PC-9 (cell line): Measurements from ENCODE around the gene CRADD. TPM values are rescaled to one million over a fixed set of nuclear protein-coding genes. Genes with fewer than 3 reads are reported as not detected.

Source experiments
- BruUV-seq: library from RNA; stranded (reverse); fragments of 400-500 nt; replicated peaks from 2 replicates; lab custom pipeline; 2021; lab: Mats Ljungman, UMichigan
- CTCF ChIA-PET: fragments of 300-600 bp; sonication (Branson Sonifier 250); formaldehyde crosslinking; loops from one replicate; lab custom pipeline; 2022; ENCODE audit warnings: antibody characterized with exemption; lab: Charles Lee
- POLR2A ChIA-PET: fragments of 300-600 bp; sonication (Branson Sonifier 250); formaldehyde crosslinking; loops from one replicate; lab custom pipeline; 2022; ENCODE audit warnings: antibody characterized with exemption; ENCODE audit not compliant: unreplicated experiment; lab: Charles Lee
- DNase-seq, 2 experiments: peaks; one replicate each; pipeline versions ENCODE4 v3.0.0 to v3.0.0-alpha.2; 2015 to 2022; ENCODE audit warnings: mixed read lengths in 1 of 2
- H2AFZ ChIP-seq: fragments of 200-600 bp; sonication (generic); 2 replicates; pipeline ENCODE4 v1.8.1; 2017; ENCODE audit warnings: antibody characterized with exemption
- H3F3A ChIP-seq: fragments of 200-600 bp; sonication (generic); 2 replicates; pipeline ENCODE4 v1.8.1; 2017; ENCODE audit warnings: antibody characterized with exemption, mild to moderate bottlenecking, low read depth; ENCODE audit not compliant: insufficient read depth
- H3K27ac ChIP-seq: fragments of 200-600 bp; sonication (generic); 2 replicates; pipeline ENCODE4 v1.6.1; 2016; ENCODE audit warnings: mixed run types
- H3K27me3 ChIP-seq: fragments of 200-600 bp; sonication (generic); 2 replicates; pipeline ENCODE4 v1.6.1; 2016; ENCODE audit warnings: low read depth, mixed run types; ENCODE audit not compliant: insufficient read depth
- H3K36me3 ChIP-seq: fragments of 200-600 bp; sonication (generic); 2 replicates; pipeline ENCODE4 v1.6.1; 2016; ENCODE audit warnings: low read depth, mixed run types
- H3K4me1 ChIP-seq: fragments of 200-600 bp; sonication (generic); replicated peaks from 2 replicates; pipeline ENCODE4 v1.6.1; 2016; ENCODE audit warnings: mixed run types; ENCODE audit not compliant: insufficient read depth
- H3K4me2 ChIP-seq: fragments of 200-600 bp; sonication (generic); 2 replicates; pipeline ENCODE4 v1.6.1; 2017; ENCODE audit warnings: mixed run types
- H3K4me3 ChIP-seq: fragments of 200-600 bp; sonication (generic); 2 replicates; pipeline ENCODE4 v1.6.1; 2016; ENCODE audit warnings: mixed run types
- H3K79me2 ChIP-seq: fragments of 200-600 bp; sonication (generic); 2 replicates; pipeline ENCODE4 v1.6.1; 2017; ENCODE audit warnings: low read depth, mixed run types
- H3K9me2 ChIP-seq: fragments of 200-600 bp; sonication (generic); 2 replicates; pipeline ENCODE4 v1.8.1; 2017; ENCODE audit warnings: mild to moderate bottlenecking; ENCODE audit not compliant: insufficient read depth
- H3K9me3 ChIP-seq: fragments of 200-600 bp; sonication (generic); 2 replicates; pipeline ENCODE4 v1.8.1; 2016; ENCODE audit warnings: low read depth; ENCODE audit not compliant: insufficient read depth
- H4K20me1 ChIP-seq: fragments of 200-600 bp; sonication (generic); 2 replicates; pipeline ENCODE4 v1.8.1; 2017; ENCODE audit not compliant: insufficient read depth
- EZH2 ChIP-seq: fragments of 200-600 bp; sonication (generic); IDR thresholded peaks from 2 replicates; pipeline ENCODE4 v1.8.0; 2017; ENCODE audit warnings: antibody characterized with exemption, low read depth
- intact Hi-C: fragments of 100-400 bp; cut with micrococcal nuclease; formaldehyde crosslinking; loops from one replicate; pipeline ENCODE4 v1.10.0; 2022; ENCODE audit not compliant: unreplicated experiment
- total RNA-seq: library from RNA; stranded (reverse); gene quantifications from 2 replicates; pipeline ENCODE4 v1.2.3, GENCODE V29; 2021
- TF ChIP-seq, protein P1 (sequence below): fragments of 200-600 bp; sonication (generic); conservative IDR thresholded peaks from 2 replicates; pipeline ENCODE4 v1.6.1; 2017; ENCODE audit warnings: mixed run types, antibody characterized with exemption, mild to moderate bottlenecking, moderate library complexity

Gene CRADD
- total RNA-seq, 1 experiment from 2014 or later = 7.6 TPM

DNA sequence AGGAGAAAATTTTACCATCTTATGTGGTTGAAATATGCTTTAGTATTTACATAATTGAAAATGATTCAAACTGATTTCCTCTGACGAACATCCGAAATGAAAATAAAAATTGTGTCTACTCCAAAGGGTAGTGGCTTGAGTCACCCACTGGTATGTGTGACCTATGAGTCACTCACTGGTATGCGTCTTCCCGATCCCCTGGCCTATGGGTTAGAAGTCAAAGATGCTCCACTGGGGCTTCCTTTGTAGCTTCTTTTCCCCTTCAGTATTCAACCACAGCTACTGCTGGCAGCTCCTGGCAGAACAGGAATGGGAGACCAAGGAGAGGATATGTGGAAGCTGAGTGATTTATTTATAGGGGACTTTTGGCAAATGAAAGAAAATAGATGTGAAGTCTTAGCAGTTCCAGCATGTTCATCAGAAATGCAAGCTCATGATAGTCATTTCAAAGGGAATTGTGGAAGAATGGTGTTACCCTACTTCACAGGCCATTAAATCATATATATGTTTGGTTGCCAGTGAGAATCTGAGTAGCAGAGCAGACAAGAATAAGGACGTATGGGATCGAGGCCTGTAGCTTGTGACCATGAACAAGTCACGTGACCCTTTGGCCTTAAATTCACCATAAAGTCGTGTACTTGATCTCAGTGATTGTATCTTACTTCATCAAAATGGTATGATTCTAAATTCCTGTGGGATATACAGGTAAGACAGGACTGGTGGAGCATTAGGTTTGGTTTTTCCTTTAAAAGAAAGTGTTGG, 108.3 kb downstream of the CRADD start:
- no TSS peak for BruUV-seq
- peak; percentile 73 to 96 for DNase-seq
- ChIA-PET POLR2A (interaction anchor here (0.5 to 0.6 kb wide), 2 partner anchors 23 to 1414 kb away, joined by 3 to 4 read pairs; no protein-coding TSS in a partner anchor), CTCF (interaction anchor here (0.6 kb wide), 1 partner anchor 213 kb away, joined by 3 read pairs; the partner anchor contains the start of gene SOCS2)
- Histone ChIP-seq H3K4me2 (peak overlapping the region; percentile 73), H3K9me3 (0 out of 2 replicates have a peak, but pooled peaks cover 7% of the 10 kb centered on the region), H3K4me3 (peak overlapping the region; percentile 40; the same call in 1 of the 2 replicates), H3K27me3 (no peaks in the 10 kb centered on the region), H3K9me2 (no peaks in the 10 kb centered on the region), H3K4me1 (peaks cover 58% of the 10 kb centered on the region), H4K20me1 (no peaks in the 10 kb centered on the region), H3F3A (peaks cover 34% of the 10 kb centered on the region), H3K36me3 (no peaks in the 10 kb centered on the region), H2AFZ (peak overlapping the region; percentile 15; the same call in 1 of the 2 replicates), H3K79me2 (no peaks in the 10 kb centered on the region), H3K27ac (peak overlapping the region; percentile 93)
- TF ChIP-seq EZH2 = no peak
- TF ChIP-seq, protein P1, sequence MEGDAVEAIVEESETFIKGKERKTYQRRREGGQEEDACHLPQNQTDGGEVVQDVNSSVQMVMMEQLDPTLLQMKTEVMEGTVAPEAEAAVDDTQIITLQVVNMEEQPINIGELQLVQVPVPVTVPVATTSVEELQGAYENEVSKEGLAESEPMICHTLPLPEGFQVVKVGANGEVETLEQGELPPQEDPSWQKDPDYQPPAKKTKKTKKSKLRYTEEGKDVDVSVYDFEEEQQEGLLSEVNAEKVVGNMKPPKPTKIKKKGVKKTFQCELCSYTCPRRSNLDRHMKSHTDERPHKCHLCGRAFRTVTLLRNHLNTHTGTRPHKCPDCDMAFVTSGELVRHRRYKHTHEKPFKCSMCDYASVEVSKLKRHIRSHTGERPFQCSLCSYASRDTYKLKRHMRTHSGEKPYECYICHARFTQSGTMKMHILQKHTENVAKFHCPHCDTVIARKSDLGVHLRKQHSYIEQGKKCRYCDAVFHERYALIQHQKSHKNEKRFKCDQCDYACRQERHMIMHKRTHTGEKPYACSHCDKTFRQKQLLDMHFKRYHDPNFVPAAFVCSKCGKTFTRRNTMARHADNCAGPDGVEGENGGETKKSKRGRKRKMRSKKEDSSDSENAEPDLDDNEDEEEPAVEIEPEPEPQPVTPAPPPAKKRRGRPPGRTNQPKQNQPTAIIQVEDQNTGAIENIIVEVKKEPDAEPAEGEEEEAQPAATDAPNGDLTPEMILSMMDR = no peak
- intact Hi-C loops = loop anchor here (1.0 to 5.0 kb wide), 3 partner anchors 102 to 314 kb away; no protein-coding TSS in a partner anchor

DNA sequence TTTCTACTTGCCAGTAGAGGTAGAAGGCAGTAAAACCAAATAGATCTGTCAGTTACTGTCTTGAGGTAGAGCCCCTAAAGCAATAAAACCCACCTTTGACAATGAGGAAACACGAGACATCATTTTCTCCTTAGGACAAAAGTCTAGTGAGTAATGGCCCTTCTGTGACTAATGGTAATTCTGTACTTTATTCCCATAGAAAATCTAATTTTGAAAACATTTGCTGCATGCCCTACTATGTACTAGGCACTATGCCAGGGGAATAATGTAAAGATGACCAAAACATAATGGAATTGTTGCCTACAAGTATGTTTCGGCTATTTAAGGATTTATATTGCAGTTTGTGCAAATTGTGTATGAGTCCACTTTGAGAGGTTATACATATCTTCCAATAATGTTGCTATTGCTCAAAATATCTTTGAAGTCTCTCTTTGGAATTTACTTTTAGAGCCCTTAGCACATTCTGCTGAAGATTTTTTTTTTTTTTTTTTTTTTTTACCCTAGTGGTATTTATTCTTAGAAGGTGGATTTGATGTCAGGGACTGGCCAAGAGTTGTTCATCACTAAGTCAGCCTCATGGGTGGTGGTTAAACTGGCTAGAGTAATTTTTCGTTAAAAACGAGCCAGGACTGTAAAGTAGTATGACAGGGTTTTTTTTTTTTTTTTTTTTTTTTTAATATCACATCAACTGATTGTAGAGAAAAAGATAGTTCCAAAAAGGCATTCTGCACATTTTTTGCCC, 109.7 kb downstream of the CRADD start:
- peak overlapping the region; percentile 73 for H3K4me2 ChIP-seq

More for the DNA sequence above, 109.7 kb downstream of the CRADD start:
- Histone ChIP-seq H4K20me1 (no peaks in the 10 kb centered on the region), H3K4me1 (peaks cover 67% of the 10 kb centered on the region), H3F3A (peaks cover 34% of the 10 kb centered on the region), H3K79me2 (no peaks in the 10 kb centered on the region), H2AFZ (peak overlapping the region; percentile 15; the same call in 1 of the 2 replicates), H3K4me3 (no peak overlapping the region), H3K36me3 (no peaks in the 10 kb centered on the region), H3K27me3 (no peaks in the 10 kb centered on the region), H3K9me2 (no peaks in the 10 kb centered on the region), H3K9me3 (0 out of 2 replicates have a peak, but pooled peaks cover 7% of the 10 kb centered on the region), H3K27ac (peak overlapping the region; percentile 93)
- POLR2A ChIA-PET = no interaction called here
- TF ChIP-seq, protein P1 = no peak
- TF ChIP-seq EZH2 = no peak
- no TSS peak for BruUV-seq
- DNase-seq = no peak
- CTCF ChIA-PET = interaction anchor here (0.7 kb wide), 1 partner anchor 50 kb away, joined by 12 read pairs; no protein-coding TSS in a partner anchor
- intact Hi-C loops = loop anchor here (5.0 kb wide), 1 partner anchor 100 kb away; no protein-coding TSS in a partner anchor
